Measurements from ENCODE around the gene METTL23. TPM values are rescaled to one million over a fixed set of nuclear protein-coding genes. Genes with fewer than 3 reads are reported as not detected.

METTL23 gene
- total and polyA plus RNA-seq, 8 donors: 14.4 to 34.1 (median 21.8) TPM

- Histone ChIP-seq H3K4me1 (peaks cover 0 to 6% (median 0%) of the 10 kb centered on the region in 3 donors), H3K27ac (no peak overlapping the region), H3K9me3 (no peaks in the 10 kb centered on the region), H3K36me3 (no peaks in the 10 kb centered on the region), H3K4me3 (no peak overlapping the region), H3K27me3 (no peaks in the 10 kb centered on the region)
- WGBS, 2 donors: 89 to 92% methylated on average over 7 of the region's 7 CpGs
- ATAC-seq (no peak), FAIRE-seq (no peak), DNase-seq (no peak)
- TF ChIP-seq CTCF (IDR thresholded peaks at IDR 0.05): no peak
- intact Hi-C loops (cut with DNase I): no loop called here
Observed at GRCh38 chr17:76684756-76685155, 41.9 kb upstream of the METTL23 start.

GRCh38 chr17:76685366-76685765 is 41.3 kb upstream of the METTL23 start:
- no peak for DNase-seq
- Histone ChIP-seq H3K27me3 (no peaks in the 10 kb centered on the region), H3K36me3 (no peaks in the 10 kb centered on the region), H3K4me1 (peaks cover 0 to 6% (median 0%) of the 10 kb centered on the region in 3 donors), H3K9me3 (no peaks in the 10 kb centered on the region), H3K4me3 (no peak overlapping the region), H3K27ac (peak overlapping the region in 1 of 4 donors; percentile 70)
- no peak for FAIRE-seq
- intact Hi-C loops (cut with DNase I): no loop called here
- no peak for TF ChIP-seq CTCF (IDR thresholded peaks at IDR 0.05)
- 80 to 92% methylated on average over 12 of the region's 12 CpGs for WGBS, 2 donors
- ATAC-seq: no peak

DNA sequence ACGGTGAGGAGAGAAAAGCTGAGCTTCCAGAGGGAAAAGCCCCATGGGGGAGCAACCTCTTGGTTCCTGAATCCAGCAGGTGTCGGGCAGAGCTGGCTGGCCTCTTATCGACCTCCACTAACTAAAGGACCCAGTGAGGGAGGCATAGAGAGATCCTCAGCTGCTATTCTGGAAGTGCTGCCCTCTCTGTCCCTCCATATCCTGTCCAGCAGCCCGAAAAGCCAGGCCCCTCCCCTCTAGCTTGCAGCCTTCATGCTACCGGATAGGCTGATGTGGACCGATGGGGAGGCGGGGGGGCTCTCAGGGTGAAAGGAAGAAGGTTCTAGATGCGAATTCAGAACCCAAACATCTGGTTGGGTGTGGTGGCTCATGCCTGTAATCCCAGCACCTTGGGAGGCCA is 40.8 kb upstream of the METTL23 start:
- intact Hi-C loops (cut with DNase I): no loop called here
- TF ChIP-seq CTCF (IDR thresholded peaks at IDR 0.05): no peak
- WGBS, 2 donors: 87 to 90% methylated on average over 8 of the region's 8 CpGs
- Histone ChIP-seq H3K27ac (peak overlapping the region in 2 of 4 donors; percentile 70 to 76), H3K9me3 (no peaks in the 10 kb centered on the region), H3K27me3 (no peaks in the 10 kb centered on the region), H3K4me1 (peaks cover 0 to 6% (median 0%) of the 10 kb centered on the region in 3 donors), H3K4me3 (no peak overlapping the region), H3K36me3 (no peaks in the 10 kb centered on the region)
- FAIRE-seq: no peak
- no peak for DNase-seq
- ATAC-seq: no peak

DNA sequence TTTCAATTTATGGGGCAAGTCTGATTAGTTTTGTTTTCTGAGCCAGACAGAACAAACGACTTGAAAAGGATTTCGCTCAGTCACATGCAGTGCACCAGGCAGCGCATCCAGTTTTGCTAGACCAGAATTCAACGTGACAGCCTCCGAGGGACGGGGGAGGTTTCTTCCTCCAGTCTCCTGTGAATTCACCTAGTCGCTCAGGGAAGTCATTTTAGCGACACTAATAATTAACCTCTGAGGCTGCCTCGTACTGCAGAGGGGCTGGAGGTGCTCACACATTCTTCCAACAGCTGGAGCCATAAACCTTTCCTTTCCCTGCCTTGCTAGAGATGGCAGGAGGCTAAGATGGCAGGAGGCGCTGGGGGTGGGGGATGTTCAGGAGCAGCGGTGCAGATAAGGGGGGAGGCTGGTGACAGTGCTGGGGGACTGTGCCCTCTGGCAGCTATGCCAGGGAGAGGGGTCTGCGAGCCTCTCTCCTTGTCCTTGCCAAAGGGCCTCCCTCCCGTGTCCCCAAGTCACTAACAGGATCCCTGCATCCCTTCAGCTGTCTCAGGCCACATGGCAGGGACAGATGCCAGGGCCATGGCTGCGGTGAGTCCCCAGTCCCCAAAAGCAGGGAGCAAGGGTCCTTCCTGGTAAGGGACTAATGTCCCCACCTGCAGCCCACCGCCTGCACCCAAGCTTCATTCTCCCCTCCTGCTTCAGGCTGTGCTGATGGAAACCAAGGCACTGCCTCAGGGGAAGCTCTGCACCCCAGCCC is 39.9 kb upstream of the METTL23 start:
- ATAC-seq (peak in 2 of 4 donors; percentile 14 to 49), FAIRE-seq (no peak), DNase-seq (no peak)
- Histone ChIP-seq H3K27ac (peak overlapping the region in 2 of 4 donors; percentile 70 to 76), H3K36me3 (no peaks in the 10 kb centered on the region), H3K9me3 (no peaks in the 10 kb centered on the region), H3K4me3 (no peak overlapping the region), H3K27me3 (no peaks in the 10 kb centered on the region), H3K4me1 (peaks cover 0 to 6% (median 0%) of the 10 kb centered on the region in 3 donors)
- intact Hi-C loops (cut with DNase I): no loop called here
- 62 to 73% methylated on average over 15 of the region's 15 CpGs for WGBS, 2 donors
- no peak for TF ChIP-seq CTCF (IDR thresholded peaks at IDR 0.05)

Measured in pancreas (tissue), 10 donors.